SU-DHL-6 (cell line): Measurements from ENCODE around the gene NOX5.

ENCODE experiments used
- EZH2phosphoT487 ChIP-seq: fragments of 200-600 bp; sonication (generic), shearing (Covaris generic); conservative IDR thresholded peaks from 2 replicates; pipeline ENCODE4 v1.6.1; 2018; ENCODE audit warnings: mild to moderate bottlenecking, antibody characterized with exemption, low read length, moderate library complexity, mixed read lengths
- TF ChIP-seq, protein P1 (sequence below): fragments of 200-600 bp; sonication (generic); IDR thresholded peaks from one replicate; pipeline ENCODE4 v1.5.1; 2017; ENCODE audit warnings: antibody characterized with exemption, mild to moderate bottlenecking, low read length, moderate library complexity; ENCODE audit not compliant: insufficient read depth, poor library complexity, severe bottlenecking

DNA sequence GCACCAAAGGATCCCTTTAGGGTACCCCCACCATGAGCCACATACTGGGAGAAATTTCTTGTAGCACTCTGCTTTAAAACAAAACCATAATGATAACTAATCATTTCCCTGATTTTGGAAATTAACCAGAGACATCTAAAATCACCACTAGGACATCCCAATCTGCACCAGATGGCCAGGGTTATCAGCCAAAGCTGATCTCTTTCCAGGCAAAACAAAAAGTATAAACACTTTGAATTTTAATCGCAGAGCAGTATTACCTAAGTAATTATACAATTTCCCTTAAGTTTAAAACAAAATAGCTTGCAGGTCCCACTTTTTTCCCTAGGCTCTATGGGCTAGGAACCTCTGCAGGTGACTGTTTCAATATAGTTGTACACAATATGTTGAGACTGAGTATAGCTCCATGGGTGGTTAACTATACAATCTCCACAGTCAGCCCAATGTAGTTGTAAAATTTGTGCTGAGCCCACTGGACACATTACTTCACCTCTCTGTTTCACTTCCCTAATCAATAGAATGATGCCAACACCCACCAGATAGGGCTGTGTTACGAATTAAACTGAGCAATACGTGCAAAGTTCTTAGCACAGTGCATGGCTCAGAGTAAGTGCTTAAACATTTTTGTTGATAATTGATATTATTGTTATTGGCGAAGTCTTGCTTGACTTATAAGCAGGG lies 629 bp upstream of the NOX5 start:
- TF ChIP-seq, protein P1, sequence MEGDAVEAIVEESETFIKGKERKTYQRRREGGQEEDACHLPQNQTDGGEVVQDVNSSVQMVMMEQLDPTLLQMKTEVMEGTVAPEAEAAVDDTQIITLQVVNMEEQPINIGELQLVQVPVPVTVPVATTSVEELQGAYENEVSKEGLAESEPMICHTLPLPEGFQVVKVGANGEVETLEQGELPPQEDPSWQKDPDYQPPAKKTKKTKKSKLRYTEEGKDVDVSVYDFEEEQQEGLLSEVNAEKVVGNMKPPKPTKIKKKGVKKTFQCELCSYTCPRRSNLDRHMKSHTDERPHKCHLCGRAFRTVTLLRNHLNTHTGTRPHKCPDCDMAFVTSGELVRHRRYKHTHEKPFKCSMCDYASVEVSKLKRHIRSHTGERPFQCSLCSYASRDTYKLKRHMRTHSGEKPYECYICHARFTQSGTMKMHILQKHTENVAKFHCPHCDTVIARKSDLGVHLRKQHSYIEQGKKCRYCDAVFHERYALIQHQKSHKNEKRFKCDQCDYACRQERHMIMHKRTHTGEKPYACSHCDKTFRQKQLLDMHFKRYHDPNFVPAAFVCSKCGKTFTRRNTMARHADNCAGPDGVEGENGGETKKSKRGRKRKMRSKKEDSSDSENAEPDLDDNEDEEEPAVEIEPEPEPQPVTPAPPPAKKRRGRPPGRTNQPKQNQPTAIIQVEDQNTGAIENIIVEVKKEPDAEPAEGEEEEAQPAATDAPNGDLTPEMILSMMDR, result no peak
- no peak for TF ChIP-seq EZH2phosphoT487
